GM18517 (cell line): ENCODE results near the gene TMEM198.

ENCODE experiments used
- ATAC-seq: cut with Tn5 transposase; IDR thresholded peaks from one replicate; pipeline ENCODE4 v1.9.1; 2021; ENCODE audit warnings: mild to moderate bottlenecking, moderate library complexity; ENCODE audit not compliant: unreplicated experiment

The TMEM198 gene

DNA sequence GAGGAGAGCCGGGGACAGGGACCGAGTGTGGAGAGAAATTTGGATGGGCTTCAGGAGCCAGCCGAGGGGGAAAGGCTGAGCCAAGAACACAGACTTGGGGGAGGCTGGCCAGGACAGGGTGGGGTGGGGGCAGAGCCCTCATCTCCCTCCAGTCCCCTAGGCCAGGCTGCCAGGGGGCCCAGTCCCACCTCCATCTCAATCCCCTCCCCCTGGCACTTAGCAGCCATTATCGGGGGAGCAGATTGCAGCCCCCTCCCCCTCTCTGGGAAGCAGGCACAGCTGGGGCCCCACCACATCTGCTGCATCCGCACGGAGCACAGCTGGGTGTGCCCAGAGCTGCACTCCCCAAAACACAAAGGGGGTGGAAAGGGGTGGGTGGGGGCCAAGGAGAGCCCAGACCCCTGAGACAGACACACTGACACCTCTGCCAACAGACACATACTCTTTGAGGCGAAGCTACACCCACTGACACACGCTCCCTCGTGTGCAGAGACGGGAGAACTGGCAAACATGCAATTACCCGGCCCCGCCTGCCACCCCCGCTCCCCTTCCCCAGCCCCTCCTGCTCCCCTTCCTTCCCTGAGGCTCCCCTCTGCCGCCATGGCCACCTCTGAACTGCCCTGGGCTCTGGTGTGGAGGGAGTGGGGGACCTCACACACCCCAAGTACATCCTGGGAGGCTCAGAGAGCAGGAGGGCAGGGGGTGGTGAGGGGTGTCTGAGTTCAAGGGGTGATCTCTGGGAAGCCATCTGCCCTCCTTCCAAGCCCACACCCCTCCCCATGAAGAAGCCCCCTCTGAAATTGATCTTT, 34.7 kb upstream of the TMEM198 start:
- ATAC-seq = no peak

GRCh38 chr2:219509780-219510511, 33.9 kb upstream of the TMEM198 start:
- ATAC-seq = no peak

- ATAC-seq = no peak
Measured at GRCh38 chr2:219510512-219511135, 33.2 kb upstream of the TMEM198 start.

- ATAC-seq = no peak
Measured at GRCh38 chr2:219511547-219512325, 32.1 kb upstream of the TMEM198 start.

DNA sequence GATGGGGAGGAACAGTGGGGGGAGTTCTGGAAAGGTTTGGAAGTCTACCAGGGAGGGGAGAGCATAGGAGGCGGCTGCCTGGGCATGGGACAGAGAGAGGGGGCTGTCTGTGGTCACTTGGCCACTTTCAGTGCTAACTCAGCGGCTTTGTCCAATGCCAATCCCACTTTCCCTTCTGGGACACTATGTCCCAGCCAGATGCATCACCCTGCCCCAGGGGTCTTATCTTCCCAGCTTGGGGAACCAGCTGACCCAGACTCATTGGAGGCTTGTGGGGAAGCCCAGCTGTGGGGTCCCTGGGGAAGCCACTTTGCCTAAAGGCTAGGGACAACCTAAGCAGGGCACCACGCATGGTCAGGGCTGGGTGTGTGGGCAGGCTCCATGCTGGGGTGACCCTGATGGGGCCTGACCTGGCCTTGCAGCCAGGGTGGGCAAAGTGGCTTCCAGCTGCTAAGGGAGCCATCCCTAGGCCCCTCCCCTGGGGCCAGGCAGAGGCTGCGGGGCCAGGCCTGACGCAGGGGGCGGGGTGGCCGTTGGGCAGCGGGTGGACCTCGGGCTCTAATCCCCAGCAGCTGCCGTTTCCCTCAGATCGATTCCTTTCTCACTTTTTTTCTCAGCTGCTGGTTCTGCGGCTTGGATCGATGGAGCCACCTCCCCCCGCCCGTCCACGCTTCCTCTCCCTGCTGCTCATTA, 31.2 kb upstream of the TMEM198 start:
- no peak for ATAC-seq

DNA sequence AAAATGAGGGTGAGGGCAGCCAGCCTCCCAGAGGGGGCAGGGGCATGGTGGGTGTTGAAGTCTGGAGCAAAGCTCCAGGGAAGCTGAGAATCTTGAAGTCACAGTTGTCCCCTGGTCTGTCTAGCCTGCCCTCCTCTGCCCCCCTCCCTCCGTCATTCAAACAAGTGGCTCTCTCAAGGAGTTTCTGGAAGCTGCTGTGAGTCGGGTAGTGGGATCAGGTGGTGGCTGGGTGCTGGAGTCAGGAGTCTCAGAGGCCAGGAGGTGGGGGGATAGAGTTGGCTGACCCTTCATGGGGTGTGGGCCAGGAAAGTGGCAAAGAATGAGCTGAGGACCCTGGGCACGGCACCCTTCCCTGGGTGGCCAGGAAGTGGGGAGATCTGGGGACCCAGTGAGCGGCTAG, 30.0 kb upstream of the TMEM198 start:
- no peak for ATAC-seq

DNA sequence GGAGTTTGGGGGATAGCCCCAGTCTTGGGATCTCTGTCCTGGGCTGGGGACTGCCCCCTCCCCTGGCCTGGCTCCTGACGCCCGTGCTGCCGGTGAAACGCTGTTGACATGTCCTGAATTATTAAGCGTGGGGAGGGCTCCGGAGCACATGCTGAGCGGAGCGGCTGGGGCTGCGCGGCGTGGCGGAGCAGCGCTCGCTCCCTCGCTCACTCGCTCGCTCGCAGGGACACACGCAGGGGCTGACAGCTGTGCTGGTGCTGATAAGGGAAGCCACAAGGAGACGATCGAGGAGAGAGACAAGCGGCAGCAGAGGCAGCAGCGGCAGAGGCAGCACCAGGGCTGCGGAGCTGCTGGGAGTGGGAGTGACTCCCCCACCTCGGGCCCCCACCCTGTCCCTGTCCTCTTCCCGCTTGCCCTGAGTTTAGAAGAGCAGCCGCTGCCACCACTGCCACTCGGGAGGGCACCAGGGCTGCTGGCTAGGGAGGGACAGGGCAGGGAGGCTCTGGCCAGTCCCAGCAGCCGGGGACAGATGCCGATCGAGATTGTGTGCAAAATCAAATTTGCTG, 29.5 kb upstream of the TMEM198 start, which contains the start of gene ASIC4:
Gene ASIC4, plus strand, starts transcription at position 287 of the 566 bp plus-strand sequence. Its CDS starts 243 bp downstream, at position 530.
- no peak for ATAC-seq

GRCh38 chr2:219514836-219515235, 29.0 kb upstream of the TMEM198 start:
- ATAC-seq = no peak

DNA sequence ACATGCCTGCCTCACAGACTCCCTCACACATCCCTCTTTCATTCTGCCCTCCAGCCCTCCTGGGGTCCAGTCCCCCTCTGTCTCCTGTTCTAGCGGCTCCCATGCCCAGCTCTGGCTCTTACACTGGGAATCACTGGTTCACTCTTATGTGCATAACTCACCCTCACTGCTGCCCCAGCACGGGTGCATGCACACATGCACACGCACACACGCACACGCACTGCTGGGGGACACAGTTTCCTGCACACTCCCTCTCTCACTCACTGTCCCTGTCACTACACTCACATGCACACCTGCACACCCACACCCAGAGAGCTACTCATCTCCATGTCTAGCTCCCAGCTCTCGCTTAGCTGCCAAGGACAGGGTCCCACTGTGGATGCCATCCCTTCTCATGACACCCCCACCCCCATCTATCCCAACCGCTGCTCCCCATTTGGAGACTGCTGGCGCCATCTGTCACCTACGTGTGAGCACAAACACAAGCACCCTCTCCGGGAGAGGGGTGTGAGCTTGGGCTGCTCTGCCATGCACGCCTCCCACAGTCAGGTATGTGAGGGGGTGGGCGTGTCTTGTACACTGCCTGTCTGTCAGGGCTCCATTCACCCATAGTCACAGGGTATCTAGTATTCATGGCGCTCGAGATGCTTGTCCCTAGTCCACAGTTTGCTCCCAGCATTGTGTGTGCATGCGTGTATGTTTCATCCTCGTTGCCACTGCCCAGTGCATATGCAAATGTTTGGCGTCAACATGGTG, 27.8 kb upstream of the TMEM198 start:
- no peak for ATAC-seq

DNA sequence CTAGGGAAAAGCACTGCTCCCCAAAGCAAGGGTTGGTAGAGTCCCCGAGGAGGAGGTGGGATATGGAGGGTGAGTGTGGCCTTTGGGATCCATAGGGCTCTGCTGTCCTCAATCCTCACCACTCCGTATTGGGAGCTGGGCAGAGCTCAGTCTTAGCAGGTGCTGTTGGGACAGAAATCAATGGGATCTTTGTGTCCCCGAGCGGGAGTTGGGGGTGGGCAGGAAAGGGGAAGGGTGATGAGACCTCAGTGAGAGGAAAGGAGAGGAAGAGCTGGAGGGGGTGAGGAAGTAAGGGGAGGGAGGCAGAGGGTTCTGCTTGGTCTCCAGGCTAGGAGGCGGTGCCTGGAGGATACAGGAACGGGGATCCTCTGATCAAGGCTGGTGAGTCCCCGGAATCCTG, 26.9 kb upstream of the TMEM198 start:
- no peak for ATAC-seq

DNA sequence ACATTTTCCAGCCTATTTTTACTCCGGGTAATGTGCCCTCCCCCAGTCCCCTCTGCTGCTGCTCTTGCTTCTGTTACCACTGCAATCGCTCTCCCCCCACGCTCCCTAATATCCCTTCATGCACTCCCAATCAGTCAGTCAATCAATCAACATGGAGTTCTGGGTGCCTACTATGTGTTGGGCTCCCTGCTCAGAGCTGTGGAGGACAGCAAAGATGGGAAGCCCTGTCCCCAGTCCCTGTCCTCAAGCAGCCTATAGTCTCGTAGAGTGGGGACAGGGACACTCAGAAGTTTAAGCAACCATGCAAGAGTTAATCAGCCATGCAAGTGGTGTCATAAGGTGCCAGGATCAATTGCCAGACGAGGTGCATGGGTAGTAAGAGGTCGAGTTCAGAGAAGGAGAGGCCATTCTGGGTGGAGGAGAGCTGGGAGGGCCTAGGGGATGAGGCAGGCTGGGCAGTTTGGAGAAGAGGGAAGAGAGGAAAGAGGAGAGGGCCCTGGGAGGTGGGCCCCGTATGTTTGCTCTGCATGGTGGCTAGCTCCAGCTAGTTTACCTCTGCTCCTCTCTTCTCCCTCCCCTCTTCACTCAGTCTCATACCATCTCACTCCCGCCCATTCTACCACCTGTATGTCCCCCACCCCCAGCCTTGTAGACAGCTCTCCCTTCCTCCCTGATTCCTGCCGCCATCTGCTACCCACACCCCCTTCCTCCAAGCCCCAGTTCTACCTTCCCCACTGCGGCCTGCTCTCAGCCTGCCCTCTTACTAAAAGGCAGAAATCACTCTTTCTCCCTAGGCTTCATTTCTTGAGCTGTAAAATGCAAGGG, 25.7 kb upstream of the TMEM198 start:
- no peak for ATAC-seq

GRCh38 chr2:219519526-219519916, 24.3 kb upstream of the TMEM198 start:
- no peak for ATAC-seq

- ATAC-seq = no peak
Measured at GRCh38 chr2:219520079-219520478, 23.7 kb upstream of the TMEM198 start.

- ATAC-seq = no peak
Measured at GRCh38 chr2:219521066-219521880, 22.6 kb upstream of the TMEM198 start.

DNA sequence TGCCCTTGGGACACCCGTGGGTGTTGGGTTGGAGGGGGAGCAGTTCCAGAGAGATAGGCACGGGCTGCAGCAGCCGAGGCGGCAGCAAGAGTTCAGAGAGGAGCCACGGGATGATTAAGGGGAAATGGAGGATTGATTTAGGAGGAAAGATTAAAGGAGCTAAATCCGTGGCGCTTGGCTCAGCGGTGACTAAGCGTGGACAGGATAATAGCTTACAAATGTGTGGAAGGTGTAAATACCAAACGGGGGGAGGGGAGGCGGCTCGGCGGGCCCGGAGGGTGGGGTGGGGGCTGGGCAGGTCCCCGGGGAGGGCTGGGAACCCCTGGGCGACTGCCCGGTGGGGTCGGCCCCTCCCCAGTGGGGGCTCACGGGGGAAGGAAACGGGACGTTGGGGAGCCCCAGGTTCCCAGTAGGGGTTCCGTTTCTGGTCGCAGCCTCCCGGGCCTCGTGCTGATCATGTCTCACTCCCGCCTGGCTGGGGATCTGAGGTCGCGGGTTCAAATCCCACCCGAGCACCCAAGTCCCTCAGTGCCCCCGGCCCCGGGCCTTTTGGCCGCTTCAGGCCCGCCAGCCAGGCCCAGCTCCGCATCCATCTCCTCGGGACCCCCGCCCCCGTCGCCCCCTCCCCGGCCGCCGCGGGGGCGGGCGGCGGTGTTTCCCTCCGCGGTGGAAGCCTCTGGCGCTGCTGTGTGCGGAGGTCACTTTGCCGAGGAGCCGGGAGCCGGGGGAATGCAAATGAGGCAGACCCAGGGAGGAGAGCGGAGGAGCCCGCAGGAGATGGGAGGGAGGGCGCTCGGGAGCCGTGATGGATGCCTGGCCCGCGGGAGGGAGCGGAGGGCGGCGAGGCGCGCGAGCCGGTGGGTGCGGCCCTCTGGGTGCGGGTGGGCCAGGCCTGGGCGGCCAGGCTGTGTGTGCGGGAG, 21.5 kb upstream of the TMEM198 start:
- ATAC-seq = no peak

DNA sequence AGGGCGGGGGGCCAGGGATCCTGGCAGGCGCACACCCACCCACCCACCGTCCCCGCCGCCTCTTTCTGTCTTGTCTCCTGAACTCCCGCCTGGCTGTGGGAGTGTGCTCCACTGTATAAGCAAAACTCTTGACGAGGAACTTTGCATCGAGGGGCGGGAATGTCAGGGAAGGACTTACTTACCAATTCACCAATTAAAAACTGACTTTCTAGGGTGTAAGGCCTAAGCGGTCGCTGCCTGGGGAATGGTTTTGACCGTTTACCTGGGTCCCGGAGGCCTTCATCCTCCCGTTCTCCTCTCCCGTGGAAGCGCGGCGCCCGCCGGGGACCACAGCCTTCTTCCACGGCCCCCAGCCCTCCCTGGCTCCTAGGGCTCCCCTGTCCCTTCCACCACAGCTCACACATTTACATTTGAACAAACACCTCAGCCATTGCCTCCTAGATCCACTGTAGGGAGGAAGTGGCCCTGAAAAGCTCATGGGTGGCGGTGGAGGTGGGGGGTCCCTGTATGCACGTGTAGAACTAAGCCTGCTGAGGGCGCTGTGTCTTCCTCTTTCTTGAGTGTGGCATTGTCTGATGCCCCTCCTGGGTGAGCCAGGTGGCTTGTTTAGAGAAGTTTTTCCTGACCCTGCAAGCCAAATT, 20.7 kb upstream of the TMEM198 start:
- no peak for ATAC-seq
